Measurements from ENCODE around the gene P2RX6.

Gene P2RX6

GRCh38 chr22:21015466-21016006 lies 571 bp downstream of the P2RX6 start:
- DNase-seq: no peak

GRCh38 chr22:21016644-21017420 lies 1.9 kb downstream of the P2RX6 start:
- DNase-seq: no peak

GRCh38 chr22:21018314-21018713 lies 3.3 kb downstream of the P2RX6 start:
- DNase-seq: no peak

GRCh38 chr22:21020802-21021429 lies 6.0 kb downstream of the P2RX6 start:
- DNase-seq: no peak

GRCh38 chr22:21022507-21022906 lies 7.5 kb downstream of the P2RX6 start:
- no peak for DNase-seq

- no peak for DNase-seq
These were observed 8.1 kb downstream of the P2RX6 start for GRCh38 chr22:21022955-21023614.

- DNase-seq: no peak
These were observed 10.3 kb downstream of the P2RX6 start for GRCh38 chr22:21025266-21025665.

- no peak for DNase-seq
These were observed 11.1 kb downstream of the P2RX6 start for GRCh38 chr22:21025763-21026755.

- DNase-seq: no peak
These were observed 12.1 kb downstream of the P2RX6 start for GRCh38 chr22:21026783-21027692.

GRCh38 chr22:21028277-21029251 lies 13.6 kb downstream of the P2RX6 start:
- DNase-seq: no peak

- no peak for DNase-seq
These were observed 14.6 kb downstream of the P2RX6 start for GRCh38 chr22:21029486-21030025.

GRCh38 chr22:21030032-21030431 lies 15.1 kb downstream of the P2RX6 start:
- no peak for DNase-seq

- no peak for DNase-seq
These were observed 15.9 kb downstream of the P2RX6 start for GRCh38 chr22:21030621-21031544.

GRCh38 chr22:21031545-21032036 lies 16.6 kb downstream of the P2RX6 start:
- DNase-seq: no peak

GRCh38 chr22:21032037-21032867 lies 17.3 kb downstream of the P2RX6 start, which contains the start of gene SLC7A4:
SLC7A4 (minus strand) TSS chr22:21032561; CDS start chr22:21031812, 749 bp downstream.
- DNase-seq: no peak

GRCh38 chr22:21032868-21033688 lies 18.1 kb downstream of the P2RX6 start:
- DNase-seq: no peak

Measured in activated CD4-positive, alpha-beta T cell treated with anti-CD3 and anti-CD28 coated beads, Interleukin-2, amount 50 U/mL, for 4 hours (primary cell).